Esophagus muscularis mucosa (tissue), 4 donors: ENCODE data around the gene TAF1B. TPM values are rescaled to one million over a fixed set of nuclear protein-coding genes. Genes with fewer than 3 reads are reported as not detected.
"Not testable (repeated sequence)": the region's sequence is repeated elsewhere in the genome, so short reads cannot be mapped to it uniquely, and the experiment has no call there.

Experiments used
- DNase-seq: peaks from one replicate; pipeline ENCODE4 v3.0.0-alpha.2; 2017; ENCODE audit errors: extremely low spot score
- H3K27ac ChIP-seq, 4 donors: fragments of 200-600 bp; sonication (generic); replicated peaks in 1 of 4; 1 replicate in 3 of 4; 2 replicates in 1 of 4; pipeline ENCODE4 v1.5.1; 2016 to 2019; ENCODE audit warnings: mild to moderate bottlenecking in 1 of 4
- H3K27me3 ChIP-seq, 4 donors: fragments of 200-600 bp; sonication (generic); one replicate each; pipeline versions ENCODE4 v1.5.1 to v1.6.0; 2016 to 2019
- H3K36me3 ChIP-seq, 4 donors: fragments of 200-600 bp; sonication (generic); one replicate each; pipeline ENCODE4 v1.5.1; 2016 to 2019
- H3K4me1 ChIP-seq, 4 donors: fragments of 200-600 bp; sonication (generic); one replicate each; pipeline ENCODE4 v1.5.1; 2016 to 2019
- H3K4me3 ChIP-seq, 4 donors: fragments of 200-600 bp; sonication (generic); 1 replicate in 2 of 4; 2 replicates in 2 of 4; pipeline ENCODE4 v1.5.1; 2016 to 2019; ENCODE audit warnings: mild to moderate bottlenecking in 4 of 4, moderate library complexity in 1 of 4
- H3K9me3 ChIP-seq, 4 donors: fragments of 200-600 bp; sonication (generic); 1 replicate in 3 of 4; 2 replicates in 1 of 4; pipeline ENCODE4 v1.5.1; 2016 to 2019
- EP300 ChIP-seq: sonication (generic); formaldehyde crosslinking; IDR thresholded peaks from one replicate; pipeline ENCODE4 v1.6.1; 2017; ENCODE audit warnings: antibody characterized with exemption
- POLR2A ChIP-seq: fragments of 450-650 bp; IDR thresholded peaks from one replicate; pipeline ENCODE4 v1.6.1; 2017; ENCODE audit warnings: antibody characterized with exemption, moderate library complexity, mild to moderate bottlenecking, low read depth
- POLR2AphosphoS5 ChIP-seq, 2 donors: sonication (generic); formaldehyde crosslinking; IDR thresholded peaks; one replicate each; pipeline ENCODE4 v1.6.1; 2017; ENCODE audit warnings: antibody characterized with exemption in 2 of 2
- WGBS: methylation state at CpG from one replicate; pipeline ENCODE4 v1.1.5; 2018; 5-methylcytosine and 5-hydroxymethylcytosine counted together
- intact Hi-C: fragments of 100-400 bp; cut with DNase I; formaldehyde crosslinking; loops from one replicate; pipeline ENCODE4 v1.15.1; 2023
- total RNA-seq, 4 donors: library from RNA; depleted of rRNA; stranded (reverse); fragments of >200 nt; gene quantifications; one replicate each; pipeline versions ENCODE4 v1.1.0 to v1.2.1, GENCODE V29; 2016
- TF ChIP-seq, protein P1 (sequence below), 3 experiments: fragments of 200-600 bp in 2 of 3; fragments of 450-650 bp in 1 of 3; sonication (generic) in 2 of 3; IDR thresholded peaks; one replicate each; pipeline ENCODE4 v1.5.1; 2017 to 2019; ENCODE audit warnings: antibody characterized with exemption in 3 of 3, mild to moderate bottlenecking in 2 of 3, moderate library complexity in 1 of 3

TAF1B gene
- total RNA-seq, 4 donors from 2014 or later, result 7.1 to 10.1 (median 8.0) TPM

DNA sequence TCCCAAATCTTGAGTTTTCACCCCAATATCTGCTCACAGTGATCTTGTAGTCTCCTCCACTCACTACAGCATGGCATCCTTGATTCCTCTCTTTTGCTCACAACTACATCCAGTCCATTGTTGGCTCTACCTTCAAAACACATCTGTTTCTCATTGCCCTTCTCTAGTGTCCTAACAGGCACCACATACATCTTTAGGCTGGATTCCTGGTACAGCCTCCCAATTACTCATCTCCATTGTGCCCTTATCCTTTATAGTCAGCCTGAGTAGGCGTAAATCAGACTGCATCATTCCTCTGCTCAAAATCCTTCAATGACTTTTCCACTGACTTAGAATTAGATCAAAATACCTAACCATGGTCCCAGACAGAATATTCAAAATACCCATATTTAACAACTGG is 10.7 kb upstream of the TAF1B start:
- no peaks in the 10 kb centered on the region for H3K36me3 ChIP-seq

DNA sequence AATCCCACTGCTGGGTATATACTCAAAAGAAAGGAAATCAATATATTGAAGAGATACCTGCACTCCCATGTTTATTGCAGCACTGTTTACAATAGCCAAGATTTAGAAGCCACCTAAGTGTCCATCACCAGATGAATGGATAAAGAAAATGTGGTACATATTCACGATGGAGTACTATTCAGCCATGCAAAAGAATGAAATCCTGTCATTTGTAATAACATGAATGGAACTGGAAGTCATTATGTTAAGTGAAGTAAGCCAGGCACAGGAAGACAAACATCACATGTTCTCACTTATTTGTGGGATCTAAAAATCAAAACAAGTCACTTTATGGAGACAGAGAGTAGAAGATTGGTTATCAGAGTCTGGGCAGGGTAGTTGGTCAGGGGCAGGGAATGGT is 8.2 kb upstream of the TAF1B start:
- H3K9me3 ChIP-seq, H3K27me3 ChIP-seq, H3K27ac ChIP-seq, DNase-seq, intact Hi-C loops, H3K4me1 ChIP-seq, H3K36me3 ChIP-seq, H3K4me3 ChIP-seq: not testable (repeated sequence)
- 94% methylated on average over 1 of the region's 1 CpG for WGBS

More for the DNA sequence above, 10.7 kb upstream of the TAF1B start:
- no peak overlapping the region for H3K4me3 ChIP-seq
- 72% methylated on average over 1 of the region's 1 CpG for WGBS
- TF ChIP-seq POLR2AphosphoS5 (IDR thresholded peaks at IDR 0.05), result no peak
- TF ChIP-seq, protein P1, sequence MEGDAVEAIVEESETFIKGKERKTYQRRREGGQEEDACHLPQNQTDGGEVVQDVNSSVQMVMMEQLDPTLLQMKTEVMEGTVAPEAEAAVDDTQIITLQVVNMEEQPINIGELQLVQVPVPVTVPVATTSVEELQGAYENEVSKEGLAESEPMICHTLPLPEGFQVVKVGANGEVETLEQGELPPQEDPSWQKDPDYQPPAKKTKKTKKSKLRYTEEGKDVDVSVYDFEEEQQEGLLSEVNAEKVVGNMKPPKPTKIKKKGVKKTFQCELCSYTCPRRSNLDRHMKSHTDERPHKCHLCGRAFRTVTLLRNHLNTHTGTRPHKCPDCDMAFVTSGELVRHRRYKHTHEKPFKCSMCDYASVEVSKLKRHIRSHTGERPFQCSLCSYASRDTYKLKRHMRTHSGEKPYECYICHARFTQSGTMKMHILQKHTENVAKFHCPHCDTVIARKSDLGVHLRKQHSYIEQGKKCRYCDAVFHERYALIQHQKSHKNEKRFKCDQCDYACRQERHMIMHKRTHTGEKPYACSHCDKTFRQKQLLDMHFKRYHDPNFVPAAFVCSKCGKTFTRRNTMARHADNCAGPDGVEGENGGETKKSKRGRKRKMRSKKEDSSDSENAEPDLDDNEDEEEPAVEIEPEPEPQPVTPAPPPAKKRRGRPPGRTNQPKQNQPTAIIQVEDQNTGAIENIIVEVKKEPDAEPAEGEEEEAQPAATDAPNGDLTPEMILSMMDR (IDR thresholded peaks at IDR 0.05), result no peak
- TF ChIP-seq EP300, result no peak
- no peak for TF ChIP-seq POLR2A
- peaks cover 0 to 5% (median 0%) of the 10 kb centered on the region in 4 donors for H3K27me3 ChIP-seq
- intact Hi-C loops, result no loop called here
- H3K27ac ChIP-seq, result no peak overlapping the region
- DNase-seq, result no peak
- no peaks in the 10 kb centered on the region for H3K9me3 ChIP-seq
- H3K4me1 ChIP-seq, result no peaks in the 10 kb centered on the region

DNA sequence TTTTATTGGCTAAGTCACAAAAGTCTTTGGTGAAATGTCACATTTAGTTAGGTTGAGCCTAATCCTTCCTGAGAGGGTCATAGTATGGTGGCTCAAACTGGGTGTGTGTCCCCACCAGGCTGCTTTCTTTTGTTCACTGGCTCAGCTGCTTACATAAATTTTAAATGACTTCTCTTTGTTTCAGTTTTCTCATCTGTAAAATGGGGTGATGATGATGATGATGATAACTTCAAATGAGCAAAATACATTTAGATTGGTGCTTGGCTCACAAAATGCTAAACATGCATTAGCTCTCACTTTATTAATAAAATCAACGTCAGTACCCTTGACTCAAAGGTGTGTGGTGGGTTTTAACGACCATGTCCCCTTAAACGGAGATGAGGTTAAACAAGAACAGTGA is 7.2 kb upstream of the TAF1B start:
- TF ChIP-seq, protein P1 (IDR thresholded peaks at IDR 0.05), result no peak
- no peak for TF ChIP-seq EP300
- no peak for TF ChIP-seq POLR2AphosphoS5 (IDR thresholded peaks at IDR 0.05)
- TF ChIP-seq POLR2A, result no peak
- intact Hi-C loops, result no loop called here
- no peak overlapping the region for H3K27ac ChIP-seq

DNA sequence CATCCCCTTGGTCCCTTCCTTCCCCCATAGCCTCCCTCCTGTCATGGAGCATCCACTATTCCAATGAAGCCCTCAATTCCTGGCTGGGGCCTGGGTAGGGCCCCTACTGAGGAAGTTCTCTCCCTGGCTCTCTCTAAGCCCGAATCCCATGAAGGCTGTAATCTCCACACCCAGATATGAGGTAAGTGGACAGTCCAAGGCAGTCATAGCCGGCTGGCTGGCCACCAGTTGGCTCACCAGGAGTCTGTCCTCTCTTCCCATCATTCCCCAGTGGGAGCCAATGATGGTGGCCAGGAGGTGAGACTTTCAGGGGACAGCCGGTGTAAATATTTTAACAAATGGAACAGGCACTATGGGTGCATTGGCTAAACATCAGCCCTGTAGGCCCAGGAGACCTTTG is 6.8 kb upstream of the TAF1B start:
- H3K9me3 ChIP-seq, result no peaks in the 10 kb centered on the region
- TF ChIP-seq POLR2AphosphoS5 (IDR thresholded peaks at IDR 0.05) (no peak), EP300 (no peak), POLR2A (no peak)
- TF ChIP-seq, protein P1 (IDR thresholded peaks at IDR 0.05), result no peak
- no peaks in the 10 kb centered on the region for H3K36me3 ChIP-seq
- no peak overlapping the region for H3K4me3 ChIP-seq
- intact Hi-C loops, result no loop called here
- H3K27ac ChIP-seq, result no peak overlapping the region
- 89% methylated on average over 3 of the region's 3 CpGs for WGBS
- DNase-seq, result no peak
- H3K4me1 ChIP-seq, result no peaks in the 10 kb centered on the region
- H3K27me3 ChIP-seq, result peaks cover 0 to 4% (median 0%) of the 10 kb centered on the region in 4 donors

More for the DNA sequence above, 7.2 kb upstream of the TAF1B start:
- Histone ChIP-seq H3K9me3 (no peaks in the 10 kb centered on the region), H3K4me3 (no peak overlapping the region), H3K36me3 (no peaks in the 10 kb centered on the region), H3K27me3 (peaks cover 0 to 5% (median 0%) of the 10 kb centered on the region in 4 donors), H3K4me1 (no peaks in the 10 kb centered on the region)
- DNase-seq, result no peak
- 90% methylated on average over 3 of the region's 3 CpGs for WGBS

DNA sequence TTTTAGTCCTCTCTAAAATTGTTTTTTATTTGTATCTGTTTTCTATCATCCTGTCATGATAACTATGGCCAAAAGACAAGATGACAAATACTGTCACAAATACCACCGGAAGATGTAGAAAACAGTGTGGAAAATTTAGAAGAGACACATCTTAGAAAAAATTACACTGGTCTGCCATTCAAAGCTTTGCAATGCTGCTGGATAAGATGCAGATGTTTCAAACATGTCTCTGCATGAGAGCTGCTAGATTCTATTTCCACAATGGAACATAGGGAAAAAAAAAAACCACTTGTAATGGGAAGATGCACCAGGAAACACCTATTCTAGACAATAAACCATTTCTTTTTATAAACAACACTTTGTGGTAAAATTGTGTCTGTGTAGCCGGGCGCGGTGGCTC is 5.8 kb upstream of the TAF1B start:
- DNase-seq, result no peak
- Histone ChIP-seq H3K27ac (no peak overlapping the region), H3K27me3 (no peaks in the 10 kb centered on the region), H3K4me3 (no peak overlapping the region), H3K4me1 (peaks cover 0 to under 1% (median 0%) of the 10 kb centered on the region in 4 donors), H3K9me3 (no peaks in the 10 kb centered on the region), H3K36me3 (no peaks in the 10 kb centered on the region)
- intact Hi-C loops, result no loop called here
- TF ChIP-seq, protein P1 (IDR thresholded peaks at IDR 0.05), result no peak
- TF ChIP-seq POLR2A (no peak), EP300 (no peak), POLR2AphosphoS5 (IDR thresholded peaks at IDR 0.05) (no peak)
- 89% methylated on average over 4 of the region's 4 CpGs for WGBS
